ENCODE results near the gene SAMD13. TPM values are rescaled to one million over a fixed set of nuclear protein-coding genes. Genes with fewer than 3 reads are reported as not detected.

The SAMD13 gene
- polyA plus RNA-seq, 1 of the 3 experiments (the other 2 are of a cell fraction), result 1.3 TPM

- Histone ChIP-seq H3F3A (replicated peaks; ENCODE audit: insufficient read depth) (peaks cover 5% of the 10 kb centered on the region), H3K27ac (ENCODE audit: low read depth in 2 of 2, low read length in 1 of 2) (no peak overlapping the region), H4K20me1 (ENCODE audit: insufficient read depth) (no peaks in the 10 kb centered on the region), H3K79me2 (ENCODE audit: insufficient read depth) (no peaks in the 10 kb centered on the region), H3K9me3 (no peaks in the 10 kb centered on the region), H3K4me2 (no peak overlapping the region), H3K9ac (no peak overlapping the region), H3K27me3 (ENCODE audit: insufficient read depth) (no peaks in the 10 kb centered on the region), H2AFZ (ENCODE audit: low read depth) (no peak overlapping the region), H3K9me2 (no peaks in the 10 kb centered on the region), H3K4me3 (ENCODE audit: low read depth in 2 of 2, low read length in 1 of 2) (no peak overlapping the region), H3K36me3 (replicated peaks in 1 of 2; ENCODE audit: control insufficient read depth in 1 of 2, insufficient read depth in 2 of 2, low read length in 1 of 2) (no peaks in the 10 kb centered on the region), H3K4me1 (ENCODE audit: control insufficient read depth in 1 of 2, insufficient read depth in 2 of 2, low read depth in 1 of 2, low read length in 1 of 2) (peaks cover 0 to 10% of the 10 kb centered on the region in 2 experiments; a peak in 2 of 4 replicates)
- TF ChIP-seq MEF2A (IDR thresholded peaks at IDR 0.05; ENCODE audit: borderline replicate concordance, low read depth), result no peak
- TF ChIP-seq ZBTB33 (IDR thresholded peaks at IDR 0.05; ENCODE audit: borderline replicate concordance, low read depth), result no peak
- TF ChIP-seq SIN3A (IDR thresholded peaks at IDR 0.05; ENCODE audit: borderline replicate concordance, low read depth, low read length), result no peak
- TF ChIP-seq RXRA (IDR thresholded peaks at IDR 0.05; ENCODE audit: borderline replicate concordance, low read depth), result no peak
- no peak for TF ChIP-seq RAD21 (IDR thresholded peaks at IDR 0.05; ENCODE audit: low read length)
- no peak for TF ChIP-seq POLR2AphosphoS5 (IDR thresholded peaks at IDR 0.05; ENCODE audit: low read depth, low read length)
- no peak for TF ChIP-seq FOXJ3 (CRISPR knock-in tag; IDR thresholded peaks at IDR 0.05)
- TF ChIP-seq PBX3 (IDR thresholded peaks at IDR 0.05), result no peak
- TF ChIP-seq FOSL2 (IDR thresholded peaks at IDR 0.05; ENCODE audit: borderline replicate concordance, low read depth), result no peak
- no peak for TF ChIP-seq CTCF (IDR thresholded peaks at IDR 0.05)
- TF ChIP-seq JUND (IDR thresholded peaks at IDR 0.05), result no peak
- no peak for TF ChIP-seq USF1 (IDR thresholded peaks at IDR 0.05; ENCODE audit: borderline replicate concordance, low read depth)
- no peak for TF ChIP-seq TEAD4 (IDR thresholded peaks at IDR 0.05; ENCODE audit: borderline replicate concordance, insufficient read depth)
- no peak for TF ChIP-seq FOXM1 (IDR thresholded peaks at IDR 0.05; ENCODE audit: low read depth)
- no peak for TF ChIP-seq GATA2 (CRISPR knock-in tag; IDR thresholded peaks at IDR 0.05)
- TF ChIP-seq NRF1 (IDR thresholded peaks at IDR 0.05; ENCODE audit: low read depth, low read length), result no peak
- no peak for TF ChIP-seq CHD2 (IDR thresholded peaks at IDR 0.05; ENCODE audit: low read length, partially characterized antibody)
- no peak for TF ChIP-seq SMC3 (IDR thresholded peaks at IDR 0.05; ENCODE audit: low read depth, low read length)
- 77% methylated on average over 1 of the region's 1 CpG for WGBS (ENCODE audit: low lambda C conversion rate)
- CTCF ChIA-PET, result no interaction called here
- DNase-seq, result no peak
- POLR2A ChIA-PET, result no interaction called here
Measured at GRCh38 chr1:84360316-84360715, 58.8 kb downstream of the SAMD13 start.

Data from SK-N-SH (cell line).